ENCODE measurements around the gene ADGRL3.

- TF ChIP-seq CTCF (IDR thresholded peaks at IDR 0.05): no peak
- TF ChIP-seq POLR2A (IDR thresholded peaks at IDR 0.05): no peak
- no peak for TF ChIP-seq EP300 (IDR thresholded peaks at IDR 0.05; ENCODE audit: low read depth)
- no peak for TF ChIP-seq POLR2AphosphoS5 (IDR thresholded peaks at IDR 0.05)
Measured at GRCh38 chr4:61853041-61853440, 652.9 kb downstream of the ADGRL3 start.

All from transverse colon (tissue), 4 donors.